ENCODE data around the gene GGT5. TPM values are rescaled to one million over a fixed set of nuclear protein-coding genes. Genes with fewer than 3 reads are reported as not detected.

Gene GGT5
- total RNA-seq, 1 donor from 2014 or later: 61.4 TPM

GRCh38 chr22:24191893-24192292 is 53.0 kb downstream of the GGT5 start:
- no peaks in the 10 kb centered on the region for H3K9me3 ChIP-seq
- no peak overlapping the region for H3K4me3 ChIP-seq
- no peak overlapping the region for H3K27ac ChIP-seq
- intact Hi-C loops (cut with DNase I): no loop called here
- no peaks in the 10 kb centered on the region for H3K27me3 ChIP-seq
- TF ChIP-seq POLR2AphosphoS5 (IDR thresholded peaks at IDR 0.05; ENCODE audit: insufficient read depth in 1 of 2, low read depth in 1 of 2) (no peak), POLR2A (IDR thresholded peaks at IDR 0.05) (no peak), CTCF (IDR thresholded peaks at IDR 0.05) (no peak)
- H3K4me1 ChIP-seq: peaks cover 26% of the 10 kb centered on the region
- H3K36me3 ChIP-seq: no peaks in the 10 kb centered on the region
- DNase-seq (ENCODE audit: extremely low spot score in 2 of 2): no peak

GRCh38 chr22:24191381-24191841 is 53.5 kb downstream of the GGT5 start:
- Histone ChIP-seq H3K9me3 (no peaks in the 10 kb centered on the region), H3K4me1 (peaks cover 25% of the 10 kb centered on the region), H3K27ac (no peak overlapping the region), H3K36me3 (no peaks in the 10 kb centered on the region), H3K27me3 (no peaks in the 10 kb centered on the region), H3K4me3 (no peak overlapping the region)
- TF ChIP-seq CTCF (IDR thresholded peaks at IDR 0.05): no peak
- TF ChIP-seq POLR2A (IDR thresholded peaks at IDR 0.05): no peak
- TF ChIP-seq POLR2AphosphoS5 (IDR thresholded peaks at IDR 0.05; ENCODE audit: insufficient read depth in 1 of 2, low read depth in 1 of 2): no peak
- DNase-seq (ENCODE audit: extremely low spot score in 2 of 2): no peak
- intact Hi-C loops (cut with DNase I): no loop called here

DNA sequence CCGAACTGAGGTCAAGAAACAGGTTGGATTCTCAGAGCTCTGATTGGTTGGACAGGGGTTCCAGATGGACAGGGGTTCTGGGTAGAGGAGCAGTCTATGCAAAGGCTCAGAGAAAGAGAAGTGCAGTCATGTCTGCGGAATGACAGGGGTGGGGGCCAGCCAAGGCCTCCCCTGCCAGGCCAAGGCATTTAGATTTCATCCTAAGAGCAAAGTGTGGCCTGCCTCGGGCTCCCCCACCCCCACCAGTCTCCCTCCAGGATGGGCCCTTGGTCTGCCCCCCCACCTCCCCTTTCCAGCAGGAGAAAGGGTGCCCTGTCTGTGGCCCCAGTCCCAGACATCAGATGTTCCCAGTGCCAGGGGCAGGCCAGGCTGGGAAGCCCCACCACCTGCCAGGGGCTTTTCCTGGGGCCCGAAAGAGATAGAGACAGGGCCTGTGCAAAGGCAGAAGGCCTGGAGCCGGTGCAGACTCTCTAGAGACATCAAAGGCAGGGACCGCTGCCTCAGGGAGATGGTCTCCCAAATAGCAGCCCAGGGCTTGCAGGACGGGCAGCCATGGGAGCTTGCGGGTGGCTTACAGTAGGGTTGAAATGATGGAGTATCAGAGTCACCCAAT is 54.2 kb downstream of the GGT5 start:
- H3K4me3 ChIP-seq: no peak overlapping the region
- H3K4me1 ChIP-seq: peaks cover 19% of the 10 kb centered on the region
- intact Hi-C loops (cut with DNase I): no loop called here
- DNase-seq (ENCODE audit: extremely low spot score in 2 of 2): no peak
- no peaks in the 10 kb centered on the region for H3K36me3 ChIP-seq
- TF ChIP-seq CTCF (IDR thresholded peaks at IDR 0.05) (no peak), POLR2AphosphoS5 (IDR thresholded peaks at IDR 0.05; ENCODE audit: insufficient read depth in 1 of 2, low read depth in 1 of 2) (no peak), POLR2A (IDR thresholded peaks at IDR 0.05) (no peak)
- no peaks in the 10 kb centered on the region for H3K27me3 ChIP-seq
- no peak overlapping the region for H3K27ac ChIP-seq
- no peaks in the 10 kb centered on the region for H3K9me3 ChIP-seq

DNA sequence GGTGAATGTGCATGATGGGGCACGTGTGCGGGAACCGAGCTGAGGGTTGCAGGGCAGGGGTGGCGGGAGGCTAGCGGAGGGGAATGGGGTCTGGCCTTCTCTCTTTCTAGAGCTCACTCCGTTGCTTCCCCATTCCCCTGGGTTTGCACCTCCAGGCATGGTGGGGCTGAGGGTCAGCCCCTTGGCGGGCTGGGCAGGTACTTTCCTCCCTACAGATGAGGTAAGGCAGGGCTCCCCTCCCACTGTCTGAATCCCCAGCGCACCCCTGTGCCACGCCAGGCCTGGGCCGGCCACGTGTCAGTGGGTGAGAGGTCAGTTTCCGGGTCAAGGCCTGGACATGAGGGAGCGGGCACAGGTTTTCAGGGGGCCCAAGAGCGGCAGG is 54.7 kb downstream of the GGT5 start:
- TF ChIP-seq POLR2A (IDR thresholded peaks at IDR 0.05) (no peak), CTCF (IDR thresholded peaks at IDR 0.05) (no peak), POLR2AphosphoS5 (IDR thresholded peaks at IDR 0.05; ENCODE audit: insufficient read depth in 1 of 2, low read depth in 1 of 2) (no peak)
- no peak overlapping the region for H3K4me3 ChIP-seq
- DNase-seq (ENCODE audit: extremely low spot score in 2 of 2): no peak
- intact Hi-C loops (cut with DNase I): no loop called here
- H3K36me3 ChIP-seq: no peaks in the 10 kb centered on the region
- H3K27ac ChIP-seq: peak overlapping the region; percentile 25
- H3K27me3 ChIP-seq: no peaks in the 10 kb centered on the region
- H3K4me1 ChIP-seq: peaks cover 15% of the 10 kb centered on the region
- no peaks in the 10 kb centered on the region for H3K9me3 ChIP-seq

Measured in vagina (tissue), 2 donors.